ENCODE data around the gene CMSS1.

- TF ChIP-seq, protein P1, sequence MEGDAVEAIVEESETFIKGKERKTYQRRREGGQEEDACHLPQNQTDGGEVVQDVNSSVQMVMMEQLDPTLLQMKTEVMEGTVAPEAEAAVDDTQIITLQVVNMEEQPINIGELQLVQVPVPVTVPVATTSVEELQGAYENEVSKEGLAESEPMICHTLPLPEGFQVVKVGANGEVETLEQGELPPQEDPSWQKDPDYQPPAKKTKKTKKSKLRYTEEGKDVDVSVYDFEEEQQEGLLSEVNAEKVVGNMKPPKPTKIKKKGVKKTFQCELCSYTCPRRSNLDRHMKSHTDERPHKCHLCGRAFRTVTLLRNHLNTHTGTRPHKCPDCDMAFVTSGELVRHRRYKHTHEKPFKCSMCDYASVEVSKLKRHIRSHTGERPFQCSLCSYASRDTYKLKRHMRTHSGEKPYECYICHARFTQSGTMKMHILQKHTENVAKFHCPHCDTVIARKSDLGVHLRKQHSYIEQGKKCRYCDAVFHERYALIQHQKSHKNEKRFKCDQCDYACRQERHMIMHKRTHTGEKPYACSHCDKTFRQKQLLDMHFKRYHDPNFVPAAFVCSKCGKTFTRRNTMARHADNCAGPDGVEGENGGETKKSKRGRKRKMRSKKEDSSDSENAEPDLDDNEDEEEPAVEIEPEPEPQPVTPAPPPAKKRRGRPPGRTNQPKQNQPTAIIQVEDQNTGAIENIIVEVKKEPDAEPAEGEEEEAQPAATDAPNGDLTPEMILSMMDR (IDR thresholded peaks at IDR 0.05), result no peak
- no peak for TF ChIP-seq POLR2A (IDR thresholded peaks at IDR 0.05)
Observed at GRCh38 chr3:99833617-99834205, 16.0 kb downstream of the CMSS1 start.

All from uterus (tissue), 2 donors.